OCI-LY1 (cell line): Measurements from ENCODE around the gene B3GALNT2.

Experiments
- H2AFZ ChIP-seq: fragments of 200-600 bp; sonication (generic), shearing (Covaris generic); 2 replicates; pipeline ENCODE4 v1.6.0; 2014; ENCODE audit warnings: antibody characterized with exemption, mild to moderate bottlenecking, low read length
- H3F3A ChIP-seq: fragments of 200-600 bp; sonication (generic), shearing (Covaris generic); 2 replicates; pipeline ENCODE4 v1.6.0; 2014; ENCODE audit warnings: mild to moderate bottlenecking, antibody characterized with exemption, low read length, moderate library complexity; ENCODE audit not compliant: insufficient read depth
- H3K27ac ChIP-seq: fragments of 200-600 bp; sonication (generic); 2 replicates; pipeline ENCODE4 v1.5.1; 2014; ENCODE audit warnings: low read length, mixed run types, mild to moderate bottlenecking, low read depth; ENCODE audit not compliant: poor library complexity, severe bottlenecking
- H3K27me3 ChIP-seq: fragments of 200-600 bp; sonication (generic); 2 replicates; pipeline ENCODE4 v1.6.0; 2014; ENCODE audit warnings: antibody characterized with exemption, mild to moderate bottlenecking, low read length, moderate library complexity; ENCODE audit not compliant: insufficient read depth
- H3K36me3 ChIP-seq: fragments of 200-600 bp; sonication (generic); 2 replicates; pipeline ENCODE4 v1.6.1; 2014; ENCODE audit warnings: mild to moderate bottlenecking, antibody characterized with exemption, low read length, moderate library complexity, mixed read lengths; ENCODE audit not compliant: insufficient read depth
- H3K4me1 ChIP-seq: fragments of 200-600 bp; sonication (generic); 2 replicates; pipeline ENCODE4 v1.5.1; 2014; ENCODE audit warnings: mild to moderate bottlenecking, low read length, moderate library complexity; ENCODE audit not compliant: insufficient read depth, severe bottlenecking
- H3K4me2 ChIP-seq: fragments of 200-600 bp; sonication (generic), shearing (Covaris generic); 2 replicates; pipeline ENCODE4 v1.6.1; 2014; ENCODE audit warnings: low read length
- H3K4me3 ChIP-seq: fragments of 200-600 bp; sonication (generic); 2 replicates; pipeline ENCODE4 v1.5.1; 2014; ENCODE audit warnings: low read length, low read depth, mild to moderate bottlenecking, mixed read lengths; ENCODE audit not compliant: poor library complexity, severe bottlenecking
- H3K79me2 ChIP-seq: fragments of 200-600 bp; shearing (Covaris generic); 2 replicates; pipeline ENCODE4 v1.6.1; 2016; ENCODE audit warnings: mixed run types, low read length, mixed read lengths; ENCODE audit not compliant: insufficient read depth
- H3K9ac ChIP-seq: fragments of 200-600 bp; sonication (generic), shearing (Covaris generic); 2 replicates; pipeline ENCODE4 v1.6.1; 2014; ENCODE audit warnings: mild to moderate bottlenecking, low read length, mixed read lengths
- H3K9me2 ChIP-seq: fragments of 200-600 bp; sonication (generic), shearing (Covaris generic); 2 replicates; pipeline ENCODE4 v1.6.1; 2014; ENCODE audit warnings: low read depth, mild to moderate bottlenecking, low read length, mixed read lengths
- H3K9me3 ChIP-seq: fragments of 200-600 bp; shearing (Covaris generic); 2 replicates; pipeline ENCODE4 v1.6.1; 2014; ENCODE audit warnings: low read length, mixed read lengths
- H4K20me1 ChIP-seq: fragments of 200-600 bp; sonication (generic), shearing (Covaris generic); 2 replicates; pipeline ENCODE4 v1.6.0; 2016; ENCODE audit warnings: mild to moderate bottlenecking, low read length; ENCODE audit not compliant: insufficient read depth
- EZH2 ChIP-seq: fragments of 200-600 bp; sonication (generic), shearing (Covaris generic); IDR thresholded peaks from 2 replicates; pipeline ENCODE4 v1.8.0; 2017; ENCODE audit warnings: borderline replicate concordance, mixed run types, mild to moderate bottlenecking, antibody characterized with exemption, low read length, moderate library complexity, mixed read lengths
- TF ChIP-seq, protein P1 (sequence below): fragments of 200-600 bp; sonication (generic), shearing (Covaris generic); IDR thresholded peaks from 2 replicates; pipeline ENCODE4 v1.5.1; 2017; ENCODE audit warnings: mild to moderate bottlenecking, antibody characterized with exemption, low read length, moderate library complexity, mixed read lengths

The B3GALNT2 gene

DNA sequence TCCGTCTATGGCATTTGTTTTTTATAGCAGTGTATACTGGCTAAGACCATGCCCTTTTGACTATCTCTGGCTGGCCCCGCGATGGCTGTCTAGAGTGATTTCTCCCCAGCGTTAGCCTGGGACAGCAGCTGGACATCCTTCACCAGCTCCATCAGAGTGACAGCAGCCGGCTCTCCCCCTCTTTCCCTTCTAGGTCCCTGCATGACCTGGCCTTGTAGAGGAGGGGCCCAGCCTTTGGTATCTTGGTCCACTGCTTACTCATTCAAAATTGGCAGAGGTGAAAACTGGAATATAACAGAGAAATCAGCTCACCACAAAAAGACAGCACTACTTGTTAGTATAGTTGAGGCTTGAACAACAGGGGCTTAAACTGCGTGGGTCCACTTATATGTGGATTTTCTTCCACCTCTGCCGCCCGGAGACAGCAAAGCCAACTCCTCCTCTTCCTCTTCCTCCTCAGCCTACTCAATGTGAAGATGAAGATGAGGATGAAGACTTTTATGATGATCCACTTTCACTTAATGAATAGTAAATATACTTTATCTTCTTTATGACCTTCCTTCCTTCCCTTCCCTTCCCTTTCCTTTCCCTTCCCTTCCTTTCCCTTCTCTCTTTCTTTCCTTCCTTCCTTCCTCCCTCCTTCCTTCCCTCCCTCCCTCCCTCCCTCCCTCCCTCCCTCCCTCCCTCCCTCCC is 29.4 kb upstream of the B3GALNT2 start:
- Histone ChIP-seq H3K9me3 (no peaks in the 10 kb centered on the region), H3K4me2 (no peak overlapping the region), H3K27me3 (no peaks in the 10 kb centered on the region), H4K20me1 (no peaks in the 10 kb centered on the region), H2AFZ (no peak overlapping the region), H3K9me2 (no peaks in the 10 kb centered on the region), H3K4me1 (no peaks in the 10 kb centered on the region), H3K4me3 (no peak overlapping the region), H3F3A (no peaks in the 10 kb centered on the region), H3K27ac (no peak overlapping the region), H3K36me3 (no peaks in the 10 kb centered on the region), H3K9ac (no peak overlapping the region), H3K79me2 (no peaks in the 10 kb centered on the region)
- no peak for TF ChIP-seq EZH2
- TF ChIP-seq, protein P1, sequence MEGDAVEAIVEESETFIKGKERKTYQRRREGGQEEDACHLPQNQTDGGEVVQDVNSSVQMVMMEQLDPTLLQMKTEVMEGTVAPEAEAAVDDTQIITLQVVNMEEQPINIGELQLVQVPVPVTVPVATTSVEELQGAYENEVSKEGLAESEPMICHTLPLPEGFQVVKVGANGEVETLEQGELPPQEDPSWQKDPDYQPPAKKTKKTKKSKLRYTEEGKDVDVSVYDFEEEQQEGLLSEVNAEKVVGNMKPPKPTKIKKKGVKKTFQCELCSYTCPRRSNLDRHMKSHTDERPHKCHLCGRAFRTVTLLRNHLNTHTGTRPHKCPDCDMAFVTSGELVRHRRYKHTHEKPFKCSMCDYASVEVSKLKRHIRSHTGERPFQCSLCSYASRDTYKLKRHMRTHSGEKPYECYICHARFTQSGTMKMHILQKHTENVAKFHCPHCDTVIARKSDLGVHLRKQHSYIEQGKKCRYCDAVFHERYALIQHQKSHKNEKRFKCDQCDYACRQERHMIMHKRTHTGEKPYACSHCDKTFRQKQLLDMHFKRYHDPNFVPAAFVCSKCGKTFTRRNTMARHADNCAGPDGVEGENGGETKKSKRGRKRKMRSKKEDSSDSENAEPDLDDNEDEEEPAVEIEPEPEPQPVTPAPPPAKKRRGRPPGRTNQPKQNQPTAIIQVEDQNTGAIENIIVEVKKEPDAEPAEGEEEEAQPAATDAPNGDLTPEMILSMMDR: no peak

DNA sequence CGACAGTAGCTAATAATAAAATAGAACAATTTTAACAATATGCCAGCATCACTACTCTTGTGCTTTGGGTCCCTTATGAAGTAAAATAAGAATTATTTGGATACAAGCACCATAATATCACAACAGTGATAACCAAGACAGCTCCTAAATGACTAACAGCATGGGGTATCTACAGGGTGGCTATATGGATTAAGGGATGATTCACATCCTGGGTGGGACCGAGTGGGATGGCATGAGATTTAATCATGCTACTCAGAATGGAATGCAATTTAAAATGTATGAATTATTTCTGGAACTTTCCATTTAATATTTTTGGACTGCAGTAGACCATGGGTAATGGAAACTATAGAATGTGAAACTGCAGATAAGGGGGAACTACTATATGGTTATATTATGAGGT is 28.1 kb upstream of the B3GALNT2 start:
- Histone ChIP-seq H3K9me2 (no peaks in the 10 kb centered on the region), H3K27ac (no peak overlapping the region), H3K36me3 (no peaks in the 10 kb centered on the region), H3K9me3 (no peaks in the 10 kb centered on the region), H2AFZ (no peak overlapping the region), H3K4me3 (no peak overlapping the region), H3K79me2 (no peaks in the 10 kb centered on the region), H3K27me3 (no peaks in the 10 kb centered on the region), H3K4me2 (no peak overlapping the region), H3K4me1 (no peaks in the 10 kb centered on the region), H3K9ac (no peak overlapping the region), H3F3A (no peaks in the 10 kb centered on the region), H4K20me1 (no peaks in the 10 kb centered on the region)
- TF ChIP-seq, protein P1: no peak
- no peak for TF ChIP-seq EZH2

DNA sequence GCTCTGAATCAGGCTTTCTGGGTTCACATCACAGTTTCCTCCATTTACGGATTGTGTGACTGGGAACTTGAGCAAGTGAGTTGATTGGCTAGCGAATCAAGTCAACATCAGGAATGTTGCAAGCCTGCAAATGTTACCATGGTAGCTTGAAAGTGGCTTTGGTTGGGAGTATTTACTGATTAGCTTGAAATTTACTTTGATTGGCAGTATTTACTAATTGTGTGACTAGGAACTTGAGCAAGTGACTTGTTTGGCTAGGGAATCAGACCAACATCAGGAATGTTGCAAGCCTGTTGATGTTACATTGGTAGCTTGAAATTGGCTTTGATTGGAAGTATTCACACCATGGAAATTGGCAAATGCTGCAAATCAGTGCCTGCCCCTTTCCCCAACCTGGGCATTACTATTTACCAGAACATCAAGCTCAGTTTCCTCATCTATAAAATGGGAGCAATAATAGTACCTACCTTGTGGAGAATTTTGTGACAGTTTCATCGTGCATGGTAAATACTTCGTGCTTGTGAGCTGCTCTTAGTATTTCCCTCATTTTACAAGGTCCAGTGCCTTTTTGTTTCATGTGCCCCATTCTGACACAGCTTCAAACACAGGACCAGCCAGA is 23.1 kb upstream of the B3GALNT2 start:
- H4K20me1 ChIP-seq: no peaks in the 10 kb centered on the region
- no peak overlapping the region for H2AFZ ChIP-seq
- H3K4me2 ChIP-seq: no peak overlapping the region
- no peaks in the 10 kb centered on the region for H3K36me3 ChIP-seq
- no peaks in the 10 kb centered on the region for H3F3A ChIP-seq
- TF ChIP-seq, protein P1: no peak
- TF ChIP-seq EZH2: no peak
- no peak overlapping the region for H3K4me3 ChIP-seq
- H3K9me3 ChIP-seq: no peaks in the 10 kb centered on the region
- H3K27me3 ChIP-seq: no peaks in the 10 kb centered on the region
- no peaks in the 10 kb centered on the region for H3K4me1 ChIP-seq
- no peak overlapping the region for H3K27ac ChIP-seq
- H3K79me2 ChIP-seq: no peaks in the 10 kb centered on the region
- H3K9me2 ChIP-seq: no peaks in the 10 kb centered on the region
- no peak overlapping the region for H3K9ac ChIP-seq
